ENCODE measurements around the gene OSBPL3. TPM values are rescaled to one million over a fixed set of nuclear protein-coding genes. Genes with fewer than 3 reads are reported as not detected.
"Not testable (repeated sequence)": the region's sequence is repeated elsewhere in the genome, so short reads cannot be mapped to it uniquely, and the experiment has no call there.

OSBPL3 gene
- total RNA-seq, 1 donor from 2014 or later = 9.8 TPM

DNA sequence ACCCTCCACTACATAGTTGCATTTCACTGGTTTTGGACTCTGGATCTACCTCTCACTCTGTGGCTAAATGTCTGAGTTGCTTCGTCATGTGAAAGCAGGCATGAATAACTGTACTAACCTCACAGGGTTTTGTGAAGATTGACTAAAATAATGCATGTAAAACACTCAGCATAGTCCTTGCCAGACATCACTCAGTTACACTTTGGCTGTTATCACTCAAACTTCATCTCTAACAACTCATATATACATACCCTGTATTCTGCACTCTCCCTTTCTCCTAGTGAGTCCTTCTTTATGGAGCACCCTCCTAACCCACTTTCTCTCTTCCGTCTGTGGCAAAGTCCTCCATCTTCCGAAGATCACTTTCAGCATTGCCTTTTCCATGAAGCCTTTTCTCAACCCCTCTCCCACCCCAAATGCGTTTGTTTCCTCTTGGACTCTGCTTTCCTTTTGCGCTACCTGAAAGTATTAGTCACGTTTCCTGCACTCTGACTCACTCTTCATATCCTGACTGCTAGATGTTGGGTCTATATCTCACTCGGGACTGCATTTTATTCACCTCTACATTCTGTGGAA lies 72.6 kb downstream of the OSBPL3 start:
- no peak for DNase-seq (ENCODE audit: low spot score in 2 of 2, unreplicated experiment in 2 of 2)
- no peak overlapping the region for H3K27ac Mint-ChIP-seq
- TF ChIP-seq, protein P1, sequence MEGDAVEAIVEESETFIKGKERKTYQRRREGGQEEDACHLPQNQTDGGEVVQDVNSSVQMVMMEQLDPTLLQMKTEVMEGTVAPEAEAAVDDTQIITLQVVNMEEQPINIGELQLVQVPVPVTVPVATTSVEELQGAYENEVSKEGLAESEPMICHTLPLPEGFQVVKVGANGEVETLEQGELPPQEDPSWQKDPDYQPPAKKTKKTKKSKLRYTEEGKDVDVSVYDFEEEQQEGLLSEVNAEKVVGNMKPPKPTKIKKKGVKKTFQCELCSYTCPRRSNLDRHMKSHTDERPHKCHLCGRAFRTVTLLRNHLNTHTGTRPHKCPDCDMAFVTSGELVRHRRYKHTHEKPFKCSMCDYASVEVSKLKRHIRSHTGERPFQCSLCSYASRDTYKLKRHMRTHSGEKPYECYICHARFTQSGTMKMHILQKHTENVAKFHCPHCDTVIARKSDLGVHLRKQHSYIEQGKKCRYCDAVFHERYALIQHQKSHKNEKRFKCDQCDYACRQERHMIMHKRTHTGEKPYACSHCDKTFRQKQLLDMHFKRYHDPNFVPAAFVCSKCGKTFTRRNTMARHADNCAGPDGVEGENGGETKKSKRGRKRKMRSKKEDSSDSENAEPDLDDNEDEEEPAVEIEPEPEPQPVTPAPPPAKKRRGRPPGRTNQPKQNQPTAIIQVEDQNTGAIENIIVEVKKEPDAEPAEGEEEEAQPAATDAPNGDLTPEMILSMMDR (IDR thresholded peaks at IDR 0.05; ENCODE audit: unreplicated experiment) = no peak
- H3K9me3 Mint-ChIP-seq = no peaks in the 10 kb centered on the region
- no peaks in the 10 kb centered on the region for H3K4me1 Mint-ChIP-seq
- no peaks in the 10 kb centered on the region for H3K36me3 Mint-ChIP-seq
- H3K27me3 Mint-ChIP-seq (ENCODE audit: low read depth) = no peaks in the 10 kb centered on the region
- no peak overlapping the region for H3K4me3 Mint-ChIP-seq

DNA sequence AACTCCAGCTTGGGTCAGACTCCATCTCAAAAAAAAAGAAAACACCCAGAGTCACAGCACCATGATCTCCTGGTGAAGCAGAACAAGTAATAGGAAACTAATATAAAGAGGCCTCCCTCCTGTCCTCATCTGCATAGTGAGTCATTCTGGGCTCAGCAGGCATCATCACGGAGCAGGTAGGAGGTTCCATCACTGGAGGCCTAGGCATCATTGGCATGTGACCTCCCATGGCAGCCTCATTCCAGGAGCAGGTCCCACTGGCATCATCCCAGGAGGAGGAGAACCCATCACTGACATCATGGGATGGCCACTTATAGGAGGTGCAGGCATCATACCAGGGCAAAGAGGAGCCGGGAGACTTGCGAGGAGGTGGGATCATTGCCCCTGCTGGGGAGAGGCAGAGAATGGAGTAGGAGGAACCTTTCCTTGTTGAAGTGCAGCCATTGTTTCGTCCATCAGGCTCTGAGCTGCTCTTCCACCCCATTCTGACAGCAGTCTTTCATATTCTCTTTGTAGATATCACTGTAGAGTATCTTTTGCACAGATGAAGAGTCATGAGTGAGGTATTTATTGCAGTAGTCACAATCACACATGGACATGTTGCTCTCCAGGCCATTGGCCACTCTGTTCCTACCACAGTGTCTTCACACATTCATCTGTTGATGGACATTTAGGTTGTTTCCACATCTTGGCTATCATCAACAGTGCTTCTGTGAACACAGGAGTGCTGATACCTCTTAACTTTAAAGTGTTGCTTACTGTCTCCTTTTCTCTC lies 73.8 kb downstream of the OSBPL3 start:
- H3K27me3 Mint-ChIP-seq (ENCODE audit: low read depth) = no peaks in the 10 kb centered on the region
- no peak overlapping the region for H3K4me3 Mint-ChIP-seq
- H3K9me3 Mint-ChIP-seq = no peaks in the 10 kb centered on the region
- no peak overlapping the region for H3K27ac Mint-ChIP-seq
- TF ChIP-seq, protein P1 (IDR thresholded peaks at IDR 0.05; ENCODE audit: unreplicated experiment) = no peak
- no peaks in the 10 kb centered on the region for H3K36me3 Mint-ChIP-seq
- no peak for DNase-seq (ENCODE audit: low spot score in 2 of 2, unreplicated experiment in 2 of 2)
- no peaks in the 10 kb centered on the region for H3K4me1 Mint-ChIP-seq

DNA sequence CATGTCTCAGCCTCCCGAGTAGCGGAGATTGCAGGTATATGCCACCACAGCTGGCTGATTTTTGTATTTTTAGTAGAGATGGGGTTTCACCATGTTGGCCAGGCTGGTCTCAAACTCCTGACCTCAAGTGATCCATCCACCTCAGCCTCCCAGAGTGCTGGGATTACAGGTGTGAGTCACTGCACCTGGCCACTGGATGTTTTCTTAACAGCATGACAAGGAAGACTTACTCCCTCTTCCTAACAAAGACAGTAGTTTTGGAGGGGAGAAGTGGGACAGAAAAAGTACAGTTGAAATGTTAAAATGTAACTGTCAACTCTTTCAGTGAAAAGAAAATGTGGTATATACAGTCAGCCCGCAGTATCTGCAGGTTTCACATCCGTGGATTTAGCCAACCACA lies 76.0 kb downstream of the OSBPL3 start:
- not testable (repeated sequence) for H3K4me3 Mint-ChIP-seq; H3K4me1 Mint-ChIP-seq; H3K36me3 Mint-ChIP-seq; H3K9me3 Mint-ChIP-seq; DNase-seq (ENCODE audit: low spot score in 2 of 2, unreplicated experiment in 2 of 2); H3K27me3 Mint-ChIP-seq (ENCODE audit: low read depth); H3K27ac Mint-ChIP-seq

DNA sequence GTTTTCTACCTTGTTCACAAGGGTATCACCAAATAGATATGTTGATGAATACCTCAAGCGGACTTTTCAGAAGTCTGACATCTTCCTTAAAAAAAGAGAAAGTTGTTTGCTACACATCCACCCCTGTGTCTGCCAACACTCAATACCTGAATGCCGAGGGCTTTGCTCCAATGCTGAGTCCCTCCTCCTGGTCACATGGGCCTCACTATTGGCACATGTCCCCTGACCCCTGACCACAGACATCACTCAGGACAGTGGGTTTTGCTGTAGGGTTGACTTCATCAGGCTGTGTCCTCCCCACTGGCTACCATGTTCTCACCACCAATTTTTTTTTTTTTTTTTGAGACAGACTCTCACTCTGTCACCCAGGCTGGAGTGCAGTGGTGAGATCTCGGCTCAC lies 76.4 kb downstream of the OSBPL3 start:
- no peaks in the 10 kb centered on the region for H3K9me3 Mint-ChIP-seq
- TF ChIP-seq, protein P1 (IDR thresholded peaks at IDR 0.05; ENCODE audit: unreplicated experiment) = no peak
- no peak overlapping the region for H3K4me3 Mint-ChIP-seq
- no peak overlapping the region for H3K27ac Mint-ChIP-seq
- no peaks in the 10 kb centered on the region for H3K36me3 Mint-ChIP-seq
- no peaks in the 10 kb centered on the region for H3K4me1 Mint-ChIP-seq
- H3K27me3 Mint-ChIP-seq (ENCODE audit: low read depth) = no peaks in the 10 kb centered on the region
- no peak for DNase-seq (ENCODE audit: low spot score in 2 of 2, unreplicated experiment in 2 of 2)

DNA sequence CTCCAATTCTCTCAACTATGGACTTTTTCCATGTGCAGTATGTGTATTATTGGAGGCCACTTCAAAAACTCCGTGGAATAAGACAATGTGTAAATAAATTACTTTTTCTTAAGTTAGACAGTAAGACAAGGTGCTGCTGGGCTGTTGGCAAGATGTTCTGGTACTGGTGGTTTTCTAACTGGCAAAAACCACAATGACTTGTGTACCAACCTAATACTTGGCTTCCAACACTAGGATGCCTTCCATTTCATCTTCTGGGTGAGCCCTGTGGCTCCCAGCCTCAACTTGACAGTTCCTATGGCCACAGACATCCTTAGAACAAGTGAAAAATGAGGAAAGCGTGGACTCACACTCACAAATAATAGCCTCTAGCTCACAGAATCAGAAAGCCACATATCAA lies 77.0 kb downstream of the OSBPL3 start:
- Mint-ChIP-seq H3K27ac (no peak overlapping the region), H3K36me3 (no peaks in the 10 kb centered on the region), H3K4me3 (no peak overlapping the region), H3K4me1 (no peaks in the 10 kb centered on the region), H3K9me3 (no peaks in the 10 kb centered on the region), H3K27me3 (ENCODE audit: low read depth) (no peaks in the 10 kb centered on the region)
- no peak for DNase-seq (ENCODE audit: low spot score in 2 of 2, unreplicated experiment in 2 of 2)
- TF ChIP-seq, protein P1 (IDR thresholded peaks at IDR 0.05; ENCODE audit: unreplicated experiment) = no peak

DNA sequence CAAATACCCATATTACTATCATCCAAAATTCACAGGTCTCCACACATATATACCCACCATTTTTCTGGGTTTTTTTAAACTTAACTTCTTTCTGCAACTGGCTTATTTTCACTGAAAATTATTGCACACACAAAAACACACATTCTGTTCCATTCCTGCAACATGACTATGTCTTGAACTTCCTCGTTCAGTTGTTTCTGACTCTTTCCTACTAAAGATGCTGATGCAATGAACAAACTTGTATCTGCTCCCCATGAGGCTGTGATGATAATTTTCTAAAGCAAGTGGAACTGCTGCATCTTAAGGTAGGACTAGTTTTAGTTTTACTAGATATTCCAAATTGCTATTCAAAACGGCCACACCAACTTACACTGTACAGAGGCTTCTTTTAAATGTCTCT lies 77.7 kb downstream of the OSBPL3 start:
- Mint-ChIP-seq H3K27ac (no peak overlapping the region), H3K4me1 (no peaks in the 10 kb centered on the region)

More for the DNA sequence above, 77.7 kb downstream of the OSBPL3 start:
- Mint-ChIP-seq H3K27me3 (ENCODE audit: low read depth) (no peaks in the 10 kb centered on the region), H3K36me3 (no peaks in the 10 kb centered on the region), H3K9me3 (no peaks in the 10 kb centered on the region), H3K4me3 (no peak overlapping the region)
- DNase-seq (ENCODE audit: low spot score in 2 of 2, unreplicated experiment in 2 of 2) = no peak
- TF ChIP-seq, protein P1 (IDR thresholded peaks at IDR 0.05; ENCODE audit: unreplicated experiment) = no peak
